ENCODE data around the gene KCNQ1.

GRCh38 chr11:2877474-2877873 is 432.7 kb downstream of the KCNQ1 start:
- TF ChIP-seq CTCF (IDR thresholded peaks at IDR 0.05): no peak
- TF ChIP-seq POLR2A (IDR thresholded peaks at IDR 0.05): no peak

All from adrenal gland (tissue), 5 donors.